Thoracic aorta (tissue), 2 donors: ENCODE results near the gene XRRA1. TPM values are rescaled to one million over a fixed set of nuclear protein-coding genes. Genes with fewer than 3 reads are reported as not detected.

ENCODE experiments used
- ATAC-seq: fragments of 150-250 bp; one replicate; pipeline ENCODE4 v1.8.0; 2017; ENCODE audit warnings: low read depth; ENCODE audit not compliant: insufficient number of reproducible peaks, low FRiP score
- DNase-seq: peaks from one replicate; pipeline ENCODE4 v3.0.0-alpha.2; 2020; ENCODE audit warnings: low spot score
- H3K27ac ChIP-seq, 2 donors: fragments of 200-600 bp; sonication (generic); 1 replicate in 1 of 2; 2 replicates in 1 of 2; pipeline ENCODE4 v1.5.1; 2016; ENCODE audit warnings: mild to moderate bottlenecking in 2 of 2, moderate library complexity in 2 of 2
- H3K27me3 ChIP-seq: fragments of 200-600 bp; sonication (generic); replicated peaks from 2 replicates; pipeline ENCODE4 v1.6.0; 2016; ENCODE audit warnings: mild to moderate bottlenecking; ENCODE audit not compliant: insufficient read depth
- H3K36me3 ChIP-seq: fragments of 200-600 bp; sonication (generic); one replicate; pipeline ENCODE4 v1.5.1; 2016
- H3K4me1 ChIP-seq, 2 donors: fragments of 200-600 bp; sonication (generic); 1 replicate in 1 of 2; 2 replicates in 1 of 2; pipeline versions ENCODE4 v1.5.1 to v1.6.0; 2016; ENCODE audit warnings: low read depth in 2 of 2, mild to moderate bottlenecking in 1 of 2; ENCODE audit not compliant: control insufficient read depth in 1 of 2
- H3K4me3 ChIP-seq: fragments of 200-600 bp; sonication (generic); 2 replicates; pipeline ENCODE4 v1.5.1; 2016; ENCODE audit warnings: mild to moderate bottlenecking
- H3K9me3 ChIP-seq: fragments of 200-600 bp; sonication (generic); 2 replicates; pipeline ENCODE4 v1.5.1; 2016
- total RNA-seq, 2 donors: library from RNA; depleted of rRNA; stranded (reverse); fragments of >200 nt; gene quantifications; one replicate each; pipeline versions ENCODE4 v1.1.0 to v1.2.3, GENCODE V29; 2016
- TF ChIP-seq, protein P1 (sequence below): fragments of 200-600 bp; sonication (generic); IDR thresholded peaks from one replicate; pipeline ENCODE4 v1.5.1; 2019; ENCODE audit warnings: antibody characterized with exemption

Gene XRRA1
- total RNA-seq, 2 donors from 2014 or later, result 13.1 to 106 TPM

DNA sequence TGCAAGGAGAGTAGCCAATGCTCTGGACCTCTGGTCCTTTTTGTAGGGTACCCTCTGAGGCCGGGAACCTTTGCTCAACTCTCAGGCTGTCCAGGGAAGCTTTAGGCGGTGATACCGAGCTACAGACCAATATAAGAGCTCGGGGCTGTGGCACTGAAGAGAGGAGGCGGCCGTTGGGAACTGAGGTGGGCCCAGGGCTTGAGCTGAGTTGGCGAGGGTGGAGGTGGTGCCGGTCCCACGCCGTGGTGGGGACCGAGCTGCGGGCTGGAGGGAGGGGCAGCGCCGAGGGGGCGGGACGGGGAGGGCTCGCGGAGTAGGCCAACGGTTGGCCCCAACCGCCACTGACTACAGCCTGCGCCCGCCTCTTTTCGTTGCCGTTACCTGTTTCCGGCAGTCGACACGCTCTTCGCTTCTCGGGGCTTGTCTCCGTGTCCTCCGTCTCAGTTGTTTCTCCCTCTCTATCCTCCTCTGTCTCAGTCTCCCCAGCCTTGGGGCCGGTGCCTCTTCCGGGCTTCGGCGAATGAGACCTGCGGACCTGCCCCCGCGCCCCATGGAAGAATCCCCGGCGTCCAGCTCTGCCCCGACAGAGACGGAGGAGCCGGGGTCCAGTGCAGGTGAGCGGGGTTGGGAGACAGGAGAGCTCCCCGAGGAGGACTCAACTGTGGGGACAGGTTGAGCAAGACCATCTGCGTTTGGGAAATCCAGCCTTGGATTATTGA lies 39.8 kb upstream of the XRRA1 start, which contains the start of gene NEU3:
TSS of gene NEU3 (plus strand) at position 393 of the 719 bp plus-strand sequence. CDS start at position 521, 128 bp downstream.
- Histone ChIP-seq H3K9me3 (no peaks in the 10 kb centered on the region), H3K27ac (peak within 1 kb of the TSS; percentile 75 to 78), H3K4me1 (peaks cover 4 to 7% of the 10 kb centered on the region in 2 donors), H3K36me3 (peaks cover 3% of the 10 kb centered on the region), H3K27me3 (no peaks in the 10 kb centered on the region), H3K4me3 (peak within 1 kb of the TSS; percentile 85)
- TF ChIP-seq, protein P1, sequence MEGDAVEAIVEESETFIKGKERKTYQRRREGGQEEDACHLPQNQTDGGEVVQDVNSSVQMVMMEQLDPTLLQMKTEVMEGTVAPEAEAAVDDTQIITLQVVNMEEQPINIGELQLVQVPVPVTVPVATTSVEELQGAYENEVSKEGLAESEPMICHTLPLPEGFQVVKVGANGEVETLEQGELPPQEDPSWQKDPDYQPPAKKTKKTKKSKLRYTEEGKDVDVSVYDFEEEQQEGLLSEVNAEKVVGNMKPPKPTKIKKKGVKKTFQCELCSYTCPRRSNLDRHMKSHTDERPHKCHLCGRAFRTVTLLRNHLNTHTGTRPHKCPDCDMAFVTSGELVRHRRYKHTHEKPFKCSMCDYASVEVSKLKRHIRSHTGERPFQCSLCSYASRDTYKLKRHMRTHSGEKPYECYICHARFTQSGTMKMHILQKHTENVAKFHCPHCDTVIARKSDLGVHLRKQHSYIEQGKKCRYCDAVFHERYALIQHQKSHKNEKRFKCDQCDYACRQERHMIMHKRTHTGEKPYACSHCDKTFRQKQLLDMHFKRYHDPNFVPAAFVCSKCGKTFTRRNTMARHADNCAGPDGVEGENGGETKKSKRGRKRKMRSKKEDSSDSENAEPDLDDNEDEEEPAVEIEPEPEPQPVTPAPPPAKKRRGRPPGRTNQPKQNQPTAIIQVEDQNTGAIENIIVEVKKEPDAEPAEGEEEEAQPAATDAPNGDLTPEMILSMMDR, result no peak
- peak; percentile 78 for ATAC-seq
- peak; percentile 36 for DNase-seq

DNA sequence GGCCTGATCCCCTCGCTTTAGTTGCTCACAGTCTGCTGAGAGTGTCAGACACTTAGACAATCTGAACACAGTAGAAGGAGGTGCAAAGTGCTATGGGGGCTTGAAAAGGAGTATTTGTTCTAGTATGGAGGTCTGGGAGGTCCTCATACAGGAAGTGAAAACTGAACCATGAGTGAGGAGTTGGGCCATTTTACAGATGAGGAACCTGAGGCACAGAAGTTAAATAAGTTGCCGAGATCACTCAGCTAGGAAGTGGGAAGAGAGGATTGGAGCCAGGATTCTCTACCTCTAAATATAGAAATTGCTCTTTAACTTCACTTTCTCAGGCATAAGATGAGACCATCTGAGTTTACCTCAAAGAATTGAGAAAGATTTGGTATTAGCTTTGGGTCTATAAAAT lies 35.8 kb upstream of the XRRA1 start:
- H3K36me3 ChIP-seq, result no peaks in the 10 kb centered on the region
- DNase-seq (no peak), ATAC-seq (no peak)
- no peak overlapping the region for H3K4me3 ChIP-seq
- no peak overlapping the region for H3K27ac ChIP-seq
- TF ChIP-seq, protein P1, result no peak
- peaks cover 4 to 7% of the 10 kb centered on the region in 2 donors for H3K4me1 ChIP-seq
- H3K9me3 ChIP-seq, result no peaks in the 10 kb centered on the region
- no peaks in the 10 kb centered on the region for H3K27me3 ChIP-seq

DNA sequence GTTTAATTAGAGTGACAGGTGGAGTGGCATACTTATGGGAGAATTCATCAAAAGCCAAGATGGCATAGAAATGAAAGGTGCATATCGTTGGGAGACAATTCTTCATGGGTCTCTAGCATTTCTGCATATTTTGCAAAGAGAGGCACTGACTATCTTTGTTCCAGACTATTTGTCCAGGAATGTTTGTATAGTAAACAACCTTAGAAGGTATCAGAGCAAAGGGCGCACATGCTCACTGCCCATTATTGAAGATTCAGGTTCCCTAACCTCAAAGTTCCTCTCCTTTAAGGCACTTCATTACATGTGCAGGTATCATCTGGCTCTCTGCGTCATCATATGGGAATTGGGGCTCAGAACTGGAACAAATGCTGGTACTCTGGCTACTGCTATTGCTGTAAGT lies 35.2 kb upstream of the XRRA1 start:
- DNase-seq (no peak), ATAC-seq (no peak)
- H3K27me3 ChIP-seq, result no peaks in the 10 kb centered on the region
- no peaks in the 10 kb centered on the region for H3K9me3 ChIP-seq
- TF ChIP-seq, protein P1, result no peak
- H3K4me1 ChIP-seq, result peaks cover 3 to 4% of the 10 kb centered on the region in 2 donors
- H3K36me3 ChIP-seq, result no peaks in the 10 kb centered on the region
- H3K4me3 ChIP-seq, result no peak overlapping the region
- no peak overlapping the region for H3K27ac ChIP-seq

DNA sequence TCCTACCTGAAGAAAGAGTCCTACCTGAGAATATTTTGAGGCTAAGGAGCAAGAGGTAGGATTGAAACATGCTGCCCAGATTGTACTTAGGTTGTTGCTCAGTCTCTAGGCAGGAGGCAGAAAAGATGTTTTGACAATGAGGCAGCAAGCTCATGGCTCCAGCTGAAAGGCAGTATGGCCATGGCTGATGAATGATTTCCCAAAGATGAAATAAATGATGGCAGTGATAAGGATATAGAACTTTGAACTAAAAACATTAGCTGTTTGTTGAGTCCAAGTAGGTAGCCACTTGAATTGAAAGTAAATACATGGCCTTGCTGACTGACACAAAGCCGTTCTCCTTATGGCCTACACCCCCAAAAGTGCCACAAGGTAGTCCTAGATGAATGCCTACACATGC lies 33.0 kb upstream of the XRRA1 start:
- H3K4me3 ChIP-seq, result no peak overlapping the region
- H3K36me3 ChIP-seq, result no peaks in the 10 kb centered on the region
- DNase-seq, result no peak
- no peaks in the 10 kb centered on the region for H3K27me3 ChIP-seq
- TF ChIP-seq, protein P1, result no peak
- ATAC-seq, result no peak
- H3K27ac ChIP-seq, result no peak overlapping the region
- H3K4me1 ChIP-seq, result no peaks in the 10 kb centered on the region
- H3K9me3 ChIP-seq, result no peaks in the 10 kb centered on the region

DNA sequence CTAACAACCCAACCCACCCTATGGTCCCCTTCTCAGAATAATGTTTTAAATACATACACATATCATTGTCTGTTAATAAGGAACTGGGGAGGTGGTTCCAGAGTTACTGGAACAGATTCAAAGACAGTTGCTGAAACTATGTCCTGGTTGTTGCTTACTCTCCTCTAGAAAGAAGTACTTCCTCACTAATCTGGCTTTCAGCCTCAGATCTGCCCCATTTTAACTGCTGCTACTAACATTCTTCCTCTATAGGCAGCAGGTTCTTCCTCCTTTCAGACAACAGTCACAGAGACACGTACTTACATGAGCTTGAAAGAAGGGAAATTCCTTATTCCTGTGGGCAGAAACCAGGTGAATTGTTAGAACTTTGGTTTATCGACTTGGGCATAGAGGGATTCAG lies 31.7 kb upstream of the XRRA1 start:
- H3K4me3 ChIP-seq, result no peak overlapping the region

More for the DNA sequence above, 31.7 kb upstream of the XRRA1 start:
- ATAC-seq (no peak), DNase-seq (no peak)
- H3K4me1 ChIP-seq, result no peaks in the 10 kb centered on the region
- H3K27me3 ChIP-seq, result no peaks in the 10 kb centered on the region
- TF ChIP-seq, protein P1, result no peak
- no peak overlapping the region for H3K27ac ChIP-seq
- no peaks in the 10 kb centered on the region for H3K9me3 ChIP-seq
- H3K36me3 ChIP-seq, result peaks cover 6% of the 10 kb centered on the region
